Panc1 (cell line): ENCODE measurements around the gene GNL1. TPM values are rescaled to one million over a fixed set of nuclear protein-coding genes. Genes with fewer than 3 reads are reported as not detected.

Source experiments
- ATAC-seq: fragments of 200-7000 bp; cut with Tn5 transposase; 2 replicates; pipeline ENCODE4 v1.9.1; 2020; ENCODE audit warnings: mild to moderate bottlenecking, moderate library complexity
- BruUV-seq: library from RNA; stranded (reverse); fragments of 400-500 nt; replicated peaks from 2 replicates; lab custom pipeline; 2021; lab: Mats Ljungman, UMichigan
- CTCF ChIA-PET: fragments of 300-600 bp; sonication (Branson Sonifier 250); formaldehyde crosslinking; loops from one replicate; lab custom pipeline; 2022; ENCODE audit warnings: antibody characterized with exemption; lab: Charles Lee
- POLR2A ChIA-PET: fragments of 300-600 bp; sonication (Branson Sonifier 250); formaldehyde crosslinking; loops from one replicate; lab custom pipeline; 2022; ENCODE audit warnings: antibody characterized with exemption; lab: Charles Lee
- DNase-seq: peaks from one replicate; pipeline ENCODE4 v3.0.0-alpha.2; 2010; ENCODE audit warnings: low read depth, low spot score
- H3K27ac ChIP-seq: 2 replicates; pipeline ENCODE4 v1.5.1; 2011; ENCODE audit warnings: mild to moderate bottlenecking, low read length, inconsistent platforms
- H3K27me3 ChIP-seq: fragments of 200-500 bp; sonication (Bioruptor generic); 2 replicates; pipeline ENCODE4 v1.6.0; 2014; ENCODE audit warnings: low read length, inconsistent platforms; ENCODE audit not compliant: control insufficient read depth, insufficient read depth
- H3K36me3 ChIP-seq: fragments of 200-500 bp; sonication (Bioruptor generic); 2 replicates; pipeline ENCODE4 v1.5.1; 2014; ENCODE audit warnings: inconsistent platforms, mild to moderate bottlenecking, low read length, moderate library complexity; ENCODE audit not compliant: control insufficient read depth, insufficient read depth
- H3K4me1 ChIP-seq: 2 replicates; pipeline ENCODE4 v1.5.1; 2011; ENCODE audit warnings: inconsistent platforms, mild to moderate bottlenecking, low read length, moderate library complexity; ENCODE audit not compliant: control insufficient read depth, insufficient read depth
- H3K4me3 ChIP-seq, 2 experiments: 2 replicates each; pipeline ENCODE4 v1.5.1; 2011 to 2012; ENCODE audit warnings: low read depth in 2 of 2, low read length in 2 of 2, mild to moderate bottlenecking in 2 of 2, inconsistent platforms in 1 of 2, moderate library complexity in 1 of 2
- H3K9me3 ChIP-seq: fragments of 200-500 bp; sonication (Bioruptor generic); 2 replicates; pipeline ENCODE4 v1.5.1; 2014; ENCODE audit warnings: low read depth, mild to moderate bottlenecking, inconsistent platforms, low read length, moderate library complexity; ENCODE audit not compliant: control insufficient read depth, insufficient read depth
- CTCF ChIP-seq: fragments of 450-650 bp; IDR thresholded peaks from 2 replicates; pipeline ENCODE4 v1.5.1; 2017; ENCODE audit warnings: mild to moderate bottlenecking
- POLR2AphosphoS5 ChIP-seq: IDR thresholded peaks from 2 replicates; pipeline ENCODE4 v1.6.1; 2012; ENCODE audit warnings: mild to moderate bottlenecking, low read depth, low read length, moderate library complexity
- REST ChIP-seq, 2 experiments: IDR thresholded peaks; 2 replicates each; pipeline ENCODE4 v1.6.1; 2011 to 2012; ENCODE audit warnings: low read depth in 2 of 2, control low read depth in 1 of 2, low read length in 1 of 2, mild to moderate bottlenecking in 1 of 2, moderate library complexity in 1 of 2; ENCODE audit not compliant: insufficient read depth in 1 of 2
- SIN3A ChIP-seq: IDR thresholded peaks from 2 replicates; pipeline ENCODE4 v1.6.1; 2012; ENCODE audit warnings: low read depth, mild to moderate bottlenecking, low read length, moderate library complexity, borderline replicate concordance; ENCODE audit not compliant: insufficient read depth
- TCF7L2 ChIP-seq: IDR thresholded peaks from 2 replicates; pipeline ENCODE4 v1.6.1; 2011; ENCODE audit warnings: mild to moderate bottlenecking, low read depth, low read length, inconsistent platforms
- in situ Hi-C: cut with HindIII; loops from 2 replicates; pipeline ENCODE4 v1.10.0; 2016; ENCODE audit warnings: low sequenced_read_pairs, low pct_unique_long_range_greater_than_20kb
- intact Hi-C: fragments of 100-400 bp; cut with micrococcal nuclease; formaldehyde crosslinking; loops from one replicate; pipeline ENCODE4 v1.10.0; 2022; ENCODE audit not compliant: unreplicated experiment
- total RNA-seq: library from RNA; stranded (reverse); gene quantifications from one replicate; pipeline ENCODE4 v1.2.1, GENCODE V29; 2021; ENCODE audit not compliant: unreplicated experiment

GNL1 gene
- total RNA-seq, 1 experiment from 2014 or later = 90.6 TPM

- DNase-seq (no peak), ATAC-seq (no peak)
- Histone ChIP-seq H3K4me1 (no peaks in the 10 kb centered on the region), H3K4me3 (no peak overlapping the region), H3K9me3 (no peaks in the 10 kb centered on the region), H3K27ac (no peak overlapping the region), H3K36me3 (peaks cover 19% of the 10 kb centered on the region), H3K27me3 (no peaks in the 10 kb centered on the region)
- BruUV-seq = no TSS peak
- ChIA-PET POLR2A (interaction anchor here (0.5 to 1.0 kb wide), 2 partner anchors 36 to 108 kb away, joined by 3 to 9 read pairs; no protein-coding TSS in a partner anchor), CTCF (no interaction called here)
- intact Hi-C loops = no loop called here
- in situ Hi-C loops = no loop called here
- no peak for TF ChIP-seq SIN3A
- 0 out of 2 replicates have a peak, but pooled peaks have one; percentile 15 for TF ChIP-seq TCF7L2
These were observed 45.7 kb upstream of the GNL1 start for GRCh38 chr6:30601815-30602641.

GRCh38 chr6:30601436-30601814, 45.1 kb upstream of the GNL1 start:
- POLR2A ChIA-PET = interaction anchor here (0.5 to 1.0 kb wide), 3 partner anchors 11 to 108 kb away, joined by 3 to 9 read pairs (median 4); no protein-coding TSS in a partner anchor
- ATAC-seq = no peak
- BruUV-seq = no TSS peak

More at GRCh38 chr6:30601436-30601814, 45.1 kb upstream of the GNL1 start:
- in situ Hi-C loops = no loop called here
- TF ChIP-seq POLR2AphosphoS5 = peak; percentile 4; the same call in 1 of the 2 replicates
- no peak for TF ChIP-seq CTCF
- TF ChIP-seq TCF7L2 = no peak
- TF ChIP-seq REST (IDR thresholded peaks at IDR 0.05; ENCODE audit: insufficient read depth in 1 of 2, low read depth in 2 of 2, low read length in 1 of 2) = no peak
- no peak for TF ChIP-seq SIN3A
- CTCF ChIA-PET = no interaction called here
- Histone ChIP-seq H3K4me1 (no peaks in the 10 kb centered on the region), H3K36me3 (peaks cover 13% of the 10 kb centered on the region; the same call in 1 of the 2 replicates), H3K27ac (no peak overlapping the region), H3K9me3 (no peaks in the 10 kb centered on the region), H3K4me3 (no peak overlapping the region), H3K27me3 (no peaks in the 10 kb centered on the region)
- DNase-seq = no peak
- intact Hi-C loops = no loop called here
